Muscle of leg (tissue), 11 donors: ENCODE measurements around the gene FAM98B. TPM values are rescaled to one million over a fixed set of nuclear protein-coding genes. Genes with fewer than 3 reads are reported as not detected.

Experiments
- DNase-seq: peaks from one replicate; pipeline ENCODE4 v3.0.0; 2013
- H3K27ac ChIP-seq: one replicate; pipeline ENCODE4 v1.5.1; 2013; ENCODE audit warnings: mild to moderate bottlenecking, low read length, control low read depth
- H3K27me3 ChIP-seq: one replicate; pipeline ENCODE4 v1.6.1; 2013; ENCODE audit warnings: low read length; ENCODE audit not compliant: control insufficient read depth, insufficient read depth
- H3K36me3 ChIP-seq: one replicate; pipeline ENCODE4 v1.6.1; 2013; ENCODE audit warnings: low read length; ENCODE audit not compliant: control insufficient read depth, insufficient read depth
- H3K4me1 ChIP-seq: one replicate; pipeline ENCODE4 v1.6.1; 2013; ENCODE audit warnings: low read length; ENCODE audit not compliant: control insufficient read depth, insufficient read depth
- H3K4me3 ChIP-seq: one replicate; pipeline ENCODE4 v1.5.1; 2013; ENCODE audit warnings: low read length, control low read depth
- H3K9me3 ChIP-seq: replicated peaks from 2 replicates; pipeline ENCODE4 v1.6.1; 2013; ENCODE audit warnings: low read depth, low read length; ENCODE audit not compliant: control insufficient read depth
- WGBS: methylation state at CpG from one replicate; pipeline ENCODE4 v1.1.5; 2013; ENCODE audit warnings: missing lambda C conversion rate; ENCODE audit not compliant: insufficient coverage; 5-methylcytosine and 5-hydroxymethylcytosine counted together
- polyA plus RNA-seq, 8 donors: library from polyadenylated mRNA; unstranded; fragments of 120-200 nt; gene quantifications; one replicate each; pipeline versions ENCODE4 v1.2.1 to v1.2.3, GENCODE V29; 2013; ENCODE audit warnings: inconsistent platforms in 1 of 8, low replicate concordance in 1 of 8; ENCODE audit not compliant: insufficient read length in 8 of 8, insufficient read depth in 1 of 8
- total RNA-seq: library from RNA; stranded (reverse); fragments of 120-200 nt; gene quantifications from one replicate; pipeline ENCODE4 v1.2.4, GENCODE V29; 2013

Gene FAM98B
- total and polyA plus RNA-seq, 9 donors: 6.5 to 33.6 (median 28.5) TPM

GRCh38 chr15:38503496-38503895 is 49.6 kb downstream of the FAM98B start:
- no CpG with 5 or more reads among the region's 2 CpGs for WGBS

GRCh38 chr15:38504680-38505467 is 50.9 kb downstream of the FAM98B start:
- Histone ChIP-seq H3K4me1 (no peaks in the 10 kb centered on the region), H3K9me3 (no peaks in the 10 kb centered on the region), H3K27ac (no peak overlapping the region), H3K4me3 (no peak overlapping the region), H3K36me3 (no peaks in the 10 kb centered on the region), H3K27me3 (no peaks in the 10 kb centered on the region)
- 67% methylated on average over 1 of the region's 4 CpGs for WGBS
- DNase-seq: no peak

More at GRCh38 chr15:38503496-38503895, 49.6 kb downstream of the FAM98B start:
- Histone ChIP-seq H3K27me3 (no peaks in the 10 kb centered on the region), H3K4me1 (no peaks in the 10 kb centered on the region), H3K36me3 (no peaks in the 10 kb centered on the region), H3K4me3 (no peak overlapping the region), H3K9me3 (no peaks in the 10 kb centered on the region), H3K27ac (no peak overlapping the region)
- DNase-seq: no peak

- Histone ChIP-seq H3K27me3 (no peaks in the 10 kb centered on the region), H3K36me3 (no peaks in the 10 kb centered on the region), H3K4me1 (no peaks in the 10 kb centered on the region), H3K9me3 (no peaks in the 10 kb centered on the region), H3K27ac (no peak overlapping the region), H3K4me3 (no peak overlapping the region)
- DNase-seq: no peak
- WGBS: 43% methylated on average over 2 of the region's 4 CpGs
These were observed 53.1 kb downstream of the FAM98B start for GRCh38 chr15:38506997-38507396.

- H3K4me3 ChIP-seq: no peak overlapping the region
- no peaks in the 10 kb centered on the region for H3K9me3 ChIP-seq
- H3K27ac ChIP-seq: no peak overlapping the region
- H3K27me3 ChIP-seq: no peaks in the 10 kb centered on the region
- H3K36me3 ChIP-seq: no peaks in the 10 kb centered on the region
- no peak for DNase-seq
- WGBS: 93% methylated on average over 4 of the region's 7 CpGs
- no peaks in the 10 kb centered on the region for H3K4me1 ChIP-seq
These were observed 53.6 kb downstream of the FAM98B start for GRCh38 chr15:38507570-38507969.

- no peaks in the 10 kb centered on the region for H3K9me3 ChIP-seq
- H3K27me3 ChIP-seq: no peaks in the 10 kb centered on the region
- no peak overlapping the region for H3K27ac ChIP-seq
- H3K4me1 ChIP-seq: no peaks in the 10 kb centered on the region
- no peak for DNase-seq
- no peaks in the 10 kb centered on the region for H3K36me3 ChIP-seq
- H3K4me3 ChIP-seq: no peak overlapping the region
- 76% methylated on average over 3 of the region's 3 CpGs for WGBS
These were observed 54.7 kb downstream of the FAM98B start for GRCh38 chr15:38508647-38509046.

GRCh38 chr15:38509152-38509551 is 55.2 kb downstream of the FAM98B start:
- no peak overlapping the region for H3K27ac ChIP-seq
- WGBS: no CpG with 5 or more reads among the region's 4 CpGs
- no peaks in the 10 kb centered on the region for H3K9me3 ChIP-seq
- no peak for DNase-seq
- no peaks in the 10 kb centered on the region for H3K27me3 ChIP-seq
- H3K36me3 ChIP-seq: no peaks in the 10 kb centered on the region
- no peaks in the 10 kb centered on the region for H3K4me1 ChIP-seq
- H3K4me3 ChIP-seq: no peak overlapping the region

GRCh38 chr15:38512901-38513300 is 59.0 kb downstream of the FAM98B start:
- no CpG with 5 or more reads among the region's 1 CpG for WGBS
- Histone ChIP-seq H3K4me1 (no peaks in the 10 kb centered on the region), H3K27ac (no peak overlapping the region), H3K36me3 (no peaks in the 10 kb centered on the region), H3K4me3 (no peak overlapping the region), H3K27me3 (no peaks in the 10 kb centered on the region), H3K9me3 (no peaks in the 10 kb centered on the region)
- DNase-seq: no peak

- Histone ChIP-seq H3K27me3 (no peaks in the 10 kb centered on the region), H3K9me3 (no peaks in the 10 kb centered on the region), H3K36me3 (no peaks in the 10 kb centered on the region), H3K4me1 (no peaks in the 10 kb centered on the region), H3K27ac (no peak overlapping the region), H3K4me3 (no peak overlapping the region)
- WGBS: 0% methylated on average over 1 of the region's 2 CpGs
- no peak for DNase-seq
These were observed 60.7 kb downstream of the FAM98B start for GRCh38 chr15:38514601-38515000.

GRCh38 chr15:38516626-38517025 is 62.7 kb downstream of the FAM98B start:
- Histone ChIP-seq H3K27ac (no peak overlapping the region), H3K4me1 (no peaks in the 10 kb centered on the region), H3K27me3 (no peaks in the 10 kb centered on the region), H3K36me3 (no peaks in the 10 kb centered on the region), H3K9me3 (no peaks in the 10 kb centered on the region), H3K4me3 (no peak overlapping the region)
- WGBS: 62% methylated on average over 2 of the region's 5 CpGs
- no peak for DNase-seq

GRCh38 chr15:38517312-38517975 is 63.5 kb downstream of the FAM98B start:
- no CpG with 5 or more reads among the region's 2 CpGs for WGBS

More at GRCh38 chr15:38517312-38517975, 63.5 kb downstream of the FAM98B start:
- no peaks in the 10 kb centered on the region for H3K27me3 ChIP-seq
- H3K36me3 ChIP-seq: no peaks in the 10 kb centered on the region
- no peak for DNase-seq
- H3K27ac ChIP-seq: no peak overlapping the region
- H3K4me3 ChIP-seq: no peak overlapping the region
- H3K9me3 ChIP-seq: no peaks in the 10 kb centered on the region
- H3K4me1 ChIP-seq: no peaks in the 10 kb centered on the region
